ENCODE data around the gene TMEM9. TPM values are rescaled to one million over a fixed set of nuclear protein-coding genes. Genes with fewer than 3 reads are reported as not detected.

The TMEM9 gene
- total RNA-seq, 3 donors from 2014 or later (not counting 1 experiment from before 2014, with no cell fraction given) = 16.2 to 18.1 (median 16.9) TPM

- no peak for ATAC-seq
- no peaks in the 10 kb centered on the region for H3K4me1 ChIP-seq (ENCODE audit: control insufficient read depth, insufficient read depth, low read length)
- H3K36me3 ChIP-seq (ENCODE audit: control insufficient read depth, insufficient read depth, low read length) = no peaks in the 10 kb centered on the region
- H3K4me1 Mint-ChIP-seq = no peaks in the 10 kb centered on the region
- H3K27me3 Mint-ChIP-seq (ENCODE audit: low read depth in 2 of 2) = peaks cover 14% of the 10 kb centered on the region in 2 donors
- intact Hi-C loops (cut with micrococcal nuclease) = no loop called here
- no peak for DNase-seq
- no peak for TF ChIP-seq CTCF (IDR thresholded peaks at IDR 0.05)
- H3K27ac Mint-ChIP-seq = no peak overlapping the region
- no peaks in the 10 kb centered on the region for H3K9me3 ChIP-seq (ENCODE audit: control insufficient read depth, insufficient read depth, low read length)
- H3K4me3 ChIP-seq (ENCODE audit: low read length) = no peak overlapping the region
- no peaks in the 10 kb centered on the region for H3K27me3 ChIP-seq (ENCODE audit: control insufficient read depth, insufficient read depth, low read length)
- H3K36me3 Mint-ChIP-seq = no peaks in the 10 kb centered on the region
- no peak overlapping the region for H3K27ac ChIP-seq (ENCODE audit: low read length)
- 93% methylated on average over 7 of the region's 7 CpGs for WGBS (ENCODE audit: insufficient coverage)
- H3K9me3 Mint-ChIP-seq = no peaks in the 10 kb centered on the region
- H3K4me3 Mint-ChIP-seq = no peak overlapping the region
These were observed 60.7 kb downstream of the TMEM9 start for GRCh38 chr1:201093561-201093960.

- no peaks in the 10 kb centered on the region for H3K4me1 Mint-ChIP-seq
- peaks cover 16 to 22% of the 10 kb centered on the region in 2 donors for H3K27me3 Mint-ChIP-seq (ENCODE audit: low read depth in 2 of 2)
- intact Hi-C loops (cut with micrococcal nuclease) = no loop called here
- no peak overlapping the region for H3K27ac ChIP-seq (ENCODE audit: low read length)
- no peak overlapping the region for H3K4me3 ChIP-seq (ENCODE audit: low read length)
- no peak for ATAC-seq
- 93% methylated on average over 2 of the region's 3 CpGs for WGBS (ENCODE audit: insufficient coverage)
- no peaks in the 10 kb centered on the region for H3K9me3 Mint-ChIP-seq
- H3K4me3 Mint-ChIP-seq = no peak overlapping the region
- no peak for TF ChIP-seq CTCF (IDR thresholded peaks at IDR 0.05)
- no peaks in the 10 kb centered on the region for H3K36me3 ChIP-seq (ENCODE audit: control insufficient read depth, insufficient read depth, low read length)
- no peaks in the 10 kb centered on the region for H3K9me3 ChIP-seq (ENCODE audit: control insufficient read depth, insufficient read depth, low read length)
- H3K36me3 Mint-ChIP-seq = no peaks in the 10 kb centered on the region
- no peaks in the 10 kb centered on the region for H3K4me1 ChIP-seq (ENCODE audit: control insufficient read depth, insufficient read depth, low read length)
- no peak for DNase-seq
- no peaks in the 10 kb centered on the region for H3K27me3 ChIP-seq (ENCODE audit: control insufficient read depth, insufficient read depth, low read length)
- no peak overlapping the region for H3K27ac Mint-ChIP-seq
These were observed 61.5 kb downstream of the TMEM9 start for GRCh38 chr1:201092738-201093137.

GRCh38 chr1:201091256-201091655 lies 63.0 kb downstream of the TMEM9 start:
- H3K36me3 Mint-ChIP-seq = no peaks in the 10 kb centered on the region
- intact Hi-C loops (cut with micrococcal nuclease) = no loop called here
- WGBS (ENCODE audit: insufficient coverage) = 95% methylated on average over 3 of the region's 4 CpGs

More at GRCh38 chr1:201091256-201091655, 63.0 kb downstream of the TMEM9 start:
- ATAC-seq (no peak), DNase-seq (no peak)
- H3K4me3 Mint-ChIP-seq = no peak overlapping the region
- no peaks in the 10 kb centered on the region for H3K9me3 Mint-ChIP-seq
- peaks cover 13 to 16% of the 10 kb centered on the region in 2 donors for H3K27me3 Mint-ChIP-seq (ENCODE audit: low read depth in 2 of 2)
- TF ChIP-seq CTCF (IDR thresholded peaks at IDR 0.05) = no peak
- no peak overlapping the region for H3K27ac Mint-ChIP-seq
- H3K36me3 ChIP-seq (ENCODE audit: control insufficient read depth, insufficient read depth, low read length) = no peaks in the 10 kb centered on the region
- no peaks in the 10 kb centered on the region for H3K27me3 ChIP-seq (ENCODE audit: control insufficient read depth, insufficient read depth, low read length)
- H3K4me1 Mint-ChIP-seq = no peaks in the 10 kb centered on the region
- H3K9me3 ChIP-seq (ENCODE audit: control insufficient read depth, insufficient read depth, low read length) = no peaks in the 10 kb centered on the region
- no peaks in the 10 kb centered on the region for H3K4me1 ChIP-seq (ENCODE audit: control insufficient read depth, insufficient read depth, low read length)
- no peak overlapping the region for H3K27ac ChIP-seq (ENCODE audit: low read length)
- no peak overlapping the region for H3K4me3 ChIP-seq (ENCODE audit: low read length)

All from natural killer cell (primary cell).